Activated CD4-positive, alpha-beta memory T cell treated with anti-CD3 and anti-CD28 coated beads for 36 hours (primary cell): Measurements from ENCODE around the gene MAPRE2. TPM values are rescaled to one million over a fixed set of nuclear protein-coding genes. Genes with fewer than 3 reads are reported as not detected.

Experiments used
- CTCF ChIA-PET: fragments of 350-600 bp; sonication (Branson Sonifier 250); formaldehyde crosslinking; loops from one replicate; lab custom pipeline; 2021; ENCODE audit warnings: antibody characterized with exemption, inconsistent platforms; lab: Charles Lee
- POLR2A ChIA-PET: fragments of 350-600 bp; sonication (Branson Sonifier 250); formaldehyde crosslinking; loops from one replicate; lab custom pipeline; 2021; ENCODE audit warnings: antibody characterized with exemption; lab: Charles Lee
- DNase-seq: peaks from one replicate; pipeline ENCODE4 v3.0.0-alpha.2; 2020
- H3K27ac Mint-ChIP-seq: one replicate; pipeline ENCODE4 v1.8.0; 2021; ENCODE audit warnings: mixed read lengths
- H3K27me3 Mint-ChIP-seq: one replicate; pipeline ENCODE4 v1.8.0; 2021; ENCODE audit warnings: mixed read lengths
- H3K36me3 Mint-ChIP-seq: one replicate; pipeline ENCODE4 v1.8.0; 2021; ENCODE audit warnings: mixed read lengths
- H3K4me1 Mint-ChIP-seq: one replicate; pipeline ENCODE4 v1.8.0; 2021; ENCODE audit warnings: low read depth, mixed read lengths
- H3K4me3 Mint-ChIP-seq: one replicate; pipeline ENCODE4 v1.8.0; 2021; ENCODE audit warnings: mild to moderate bottlenecking, mixed read lengths
- H3K9me3 Mint-ChIP-seq: one replicate; pipeline ENCODE4 v1.8.0; 2021; ENCODE audit warnings: mixed read lengths
- intact Hi-C: fragments of 100-400 bp; cut with micrococcal nuclease; formaldehyde crosslinking; loops from one replicate; pipeline ENCODE4 v1.15.1; 2023
- total RNA-seq, 2 experiments: library from RNA; stranded (reverse); gene quantifications; one replicate each; pipeline ENCODE4 v1.2.3, GENCODE V29; 2021

MAPRE2 gene
- total RNA-seq, 2 experiments from 2014 or later: 46.4 to 46.5 TPM

DNA sequence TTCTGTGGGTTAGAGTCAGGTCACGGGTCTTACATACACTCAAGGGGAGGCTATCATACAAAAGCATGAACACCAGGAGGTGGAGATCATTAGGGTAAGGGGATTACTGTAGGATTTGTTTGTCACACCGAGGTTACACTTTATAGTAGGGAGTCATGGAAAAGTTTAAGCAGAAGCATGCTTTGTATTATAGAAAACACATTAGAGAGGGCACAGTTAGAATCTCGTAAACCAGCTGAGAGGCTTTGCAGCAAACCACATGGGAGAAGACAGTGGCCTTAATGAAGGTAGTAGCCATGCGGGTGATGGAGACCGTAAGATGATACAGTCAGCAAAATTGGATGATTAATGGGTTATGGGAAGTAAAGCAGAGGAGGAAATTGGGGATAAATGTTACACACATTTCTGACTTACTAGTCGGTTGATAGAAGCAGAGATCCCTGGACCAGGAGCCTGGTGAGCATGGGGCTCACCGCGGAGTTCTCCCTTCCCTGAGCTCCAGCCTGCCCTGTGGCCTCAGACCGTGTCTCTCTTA is 75.6 kb downstream of the MAPRE2 start:
- Mint-ChIP-seq H3K36me3 (peaks cover 4% of the 10 kb centered on the region), H3K4me1 (peaks cover 16% of the 10 kb centered on the region), H3K27me3 (no peaks in the 10 kb centered on the region), H3K27ac (no peak overlapping the region), H3K4me3 (no peak overlapping the region), H3K9me3 (no peaks in the 10 kb centered on the region)
- no peak for DNase-seq
- POLR2A ChIA-PET: interaction anchor here (0.5 kb wide), 1 partner anchor 1044 kb away, joined by 4 read pairs; no protein-coding TSS in a partner anchor
- CTCF ChIA-PET: interaction anchor here (1.0 kb wide), 1 partner anchor 110 kb away, joined by 3 read pairs; no protein-coding TSS in a partner anchor
- intact Hi-C loops: no loop called here

DNA sequence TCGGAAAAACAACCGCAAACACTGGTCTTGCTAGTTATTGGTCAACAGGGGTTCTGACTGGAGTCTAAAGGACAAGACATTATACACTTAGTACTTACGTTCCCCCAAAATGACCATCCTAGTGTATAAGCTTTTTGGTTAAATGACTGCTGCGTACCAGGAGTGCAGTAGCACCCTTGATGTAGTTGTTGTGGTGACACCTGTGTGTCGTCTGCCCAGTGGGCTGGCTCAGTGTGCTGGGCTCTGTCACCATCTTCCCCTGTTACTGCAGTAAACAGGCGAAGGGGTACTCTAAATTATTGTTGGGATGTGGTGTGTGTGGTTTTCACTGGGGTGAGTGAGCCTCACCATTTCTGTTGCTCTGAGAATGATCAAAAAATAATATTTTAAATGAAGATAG is 76.2 kb downstream of the MAPRE2 start:
- DNase-seq: no peak
- intact Hi-C loops: no loop called here
- no peak overlapping the region for H3K4me3 Mint-ChIP-seq
- H3K27ac Mint-ChIP-seq: no peak overlapping the region
- H3K4me1 Mint-ChIP-seq: peaks cover 16% of the 10 kb centered on the region
- H3K9me3 Mint-ChIP-seq: no peaks in the 10 kb centered on the region
- CTCF ChIA-PET: no interaction called here
- H3K36me3 Mint-ChIP-seq: peaks cover 7% of the 10 kb centered on the region
- POLR2A ChIA-PET: no interaction called here
- no peaks in the 10 kb centered on the region for H3K27me3 Mint-ChIP-seq

DNA sequence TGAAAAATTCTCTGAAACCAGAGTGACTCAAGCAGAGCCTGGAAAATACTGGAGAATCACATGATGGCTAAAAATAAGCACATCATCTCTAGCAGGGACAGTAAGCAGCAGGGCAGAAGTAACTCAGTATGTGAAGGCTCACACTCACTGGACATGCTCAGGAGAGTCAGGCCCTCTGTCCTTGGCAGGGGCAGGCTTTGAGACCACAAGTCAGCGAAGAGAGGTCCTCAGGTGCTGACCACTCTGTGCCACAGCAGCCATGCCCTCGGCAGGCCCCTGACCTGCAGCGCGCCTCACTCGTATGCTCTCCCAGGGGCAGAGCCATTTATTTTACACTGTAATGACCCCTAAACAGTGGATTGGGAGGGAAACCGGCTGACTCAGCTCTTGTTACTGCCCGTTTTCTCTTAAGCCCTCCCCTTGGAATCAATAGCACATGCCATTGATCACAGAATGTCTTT is 76.8 kb downstream of the MAPRE2 start:
- Mint-ChIP-seq H3K4me1 (peaks cover 16% of the 10 kb centered on the region), H3K4me3 (no peak overlapping the region), H3K27me3 (no peaks in the 10 kb centered on the region), H3K9me3 (no peaks in the 10 kb centered on the region), H3K36me3 (peaks cover 5% of the 10 kb centered on the region), H3K27ac (no peak overlapping the region)
- DNase-seq: no peak
- ChIA-PET CTCF (no interaction called here), POLR2A (no interaction called here)
- intact Hi-C loops: no loop called here

DNA sequence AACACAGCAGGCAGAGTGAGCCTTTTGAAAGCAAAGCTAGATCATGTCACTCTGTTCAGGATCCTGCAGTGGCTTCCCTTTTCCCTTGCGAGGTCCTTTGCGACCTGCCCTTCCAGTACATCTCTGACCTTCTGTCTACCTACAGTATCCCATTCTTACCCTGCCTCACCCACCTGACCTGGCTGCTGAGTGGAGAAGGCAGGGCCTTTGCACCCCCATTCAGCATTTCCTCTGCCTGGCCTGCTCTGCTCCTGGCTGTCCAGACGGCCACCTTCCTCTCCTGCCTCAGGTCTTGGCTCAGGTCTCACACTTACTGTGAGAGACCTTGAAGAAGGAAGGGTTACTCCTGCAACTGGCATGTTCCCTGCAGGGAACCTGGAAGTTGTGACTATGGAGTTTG is 77.4 kb downstream of the MAPRE2 start:
- intact Hi-C loops: no loop called here
- no peak overlapping the region for H3K27ac Mint-ChIP-seq
- CTCF ChIA-PET: no interaction called here

DNA sequence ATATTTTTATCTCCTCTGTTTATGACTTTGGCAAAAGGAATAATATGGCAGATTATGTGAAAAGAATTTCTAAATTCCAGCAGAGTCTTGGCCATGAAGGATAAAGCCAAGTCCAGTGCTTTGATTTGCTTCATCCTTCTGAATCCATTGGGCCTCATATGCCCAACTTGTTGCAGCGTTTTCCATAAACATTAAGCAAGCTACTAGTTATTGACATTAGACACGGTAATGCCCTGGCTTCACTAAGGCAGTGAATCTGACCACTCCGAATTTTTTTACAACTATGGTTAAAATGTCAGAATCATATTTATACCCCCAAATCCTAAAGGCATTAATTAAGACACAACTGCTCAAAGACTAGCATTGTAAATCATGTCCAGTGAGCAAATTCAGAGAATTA is 79.8 kb downstream of the MAPRE2 start:
- Mint-ChIP-seq H3K9me3 (peaks cover 7% of the 10 kb centered on the region), H3K4me1 (peaks cover 17% of the 10 kb centered on the region), H3K27me3 (no peaks in the 10 kb centered on the region), H3K27ac (no peak overlapping the region), H3K4me3 (no peak overlapping the region), H3K36me3 (peaks cover 16% of the 10 kb centered on the region)
- DNase-seq: no peak
- ChIA-PET POLR2A (no interaction called here), CTCF (interaction anchor here (1.2 to 1.6 kb wide), 2 partner anchors 23 to 24 kb away, joined by 4 to 6 read pairs; no protein-coding TSS in a partner anchor)
- intact Hi-C loops: no loop called here

More for the DNA sequence above, 77.4 kb downstream of the MAPRE2 start:
- Mint-ChIP-seq H3K9me3 (peaks cover under 1% of the 10 kb centered on the region), H3K36me3 (peaks cover 8% of the 10 kb centered on the region), H3K4me3 (no peak overlapping the region), H3K27me3 (no peaks in the 10 kb centered on the region), H3K4me1 (peaks cover 16% of the 10 kb centered on the region)
- no peak for DNase-seq
- POLR2A ChIA-PET: no interaction called here

DNA sequence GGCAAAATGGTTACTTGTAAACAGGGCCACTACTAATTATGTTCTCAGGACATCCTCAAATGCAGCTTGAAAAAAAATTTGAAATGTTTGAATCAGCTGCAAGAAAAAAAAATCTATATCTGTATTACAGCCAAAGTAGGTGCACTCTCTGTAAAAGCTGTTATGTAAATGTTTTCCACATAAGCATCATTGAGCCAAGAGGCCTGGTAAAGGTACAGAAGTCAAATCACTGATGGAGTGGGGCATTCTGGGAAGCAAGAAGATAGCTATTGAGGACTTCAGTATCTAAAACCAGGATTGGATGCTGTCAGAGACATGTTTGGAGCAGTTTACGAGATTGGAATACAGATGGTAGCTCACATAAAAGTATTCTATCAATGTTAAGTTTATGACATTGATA is 80.3 kb downstream of the MAPRE2 start:
- no peak for DNase-seq
- intact Hi-C loops: no loop called here
- ChIA-PET CTCF (interaction anchor here (1.2 kb wide), 1 partner anchor 24 kb away, joined by 6 read pairs; no protein-coding TSS in a partner anchor), POLR2A (no interaction called here)
- H3K27ac Mint-ChIP-seq: no peak overlapping the region
- H3K27me3 Mint-ChIP-seq: no peaks in the 10 kb centered on the region
- H3K4me1 Mint-ChIP-seq: peaks cover 17% of the 10 kb centered on the region
- H3K36me3 Mint-ChIP-seq: peaks cover 16% of the 10 kb centered on the region
- H3K9me3 Mint-ChIP-seq: peaks cover 7% of the 10 kb centered on the region
- no peak overlapping the region for H3K4me3 Mint-ChIP-seq

DNA sequence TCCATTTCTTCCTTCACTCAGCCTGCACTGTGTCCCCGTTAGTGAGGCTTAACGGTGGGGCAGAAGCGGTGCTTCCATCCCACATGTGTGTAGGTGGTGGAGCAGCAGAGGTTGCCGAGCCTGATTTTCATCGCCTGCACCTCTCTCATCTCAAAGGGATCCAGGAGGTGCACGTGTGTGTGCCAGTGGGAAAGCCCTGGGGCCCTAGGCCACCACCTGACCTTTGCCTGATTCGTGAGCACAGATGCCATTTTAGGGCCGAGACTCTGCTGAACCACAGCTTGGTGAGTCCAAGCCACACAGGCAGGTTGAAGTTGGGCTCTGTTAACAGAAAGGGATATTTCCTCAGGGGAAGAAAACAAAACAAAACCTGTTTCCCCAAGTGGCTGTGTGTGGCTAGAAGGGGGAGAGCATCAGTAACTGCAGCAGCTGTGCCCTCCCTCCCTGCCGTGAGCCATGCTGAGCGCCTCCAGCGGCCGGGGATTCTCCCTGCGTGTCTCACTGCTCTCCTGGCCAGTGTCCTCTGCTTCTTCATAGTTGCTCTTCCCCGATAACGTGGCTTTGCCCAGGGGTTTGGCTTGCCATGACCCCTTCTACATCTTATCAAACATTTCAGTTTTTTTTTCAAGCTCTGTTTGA is 81.5 kb downstream of the MAPRE2 start:
- no peaks in the 10 kb centered on the region for H3K27me3 Mint-ChIP-seq
- ChIA-PET CTCF (interaction anchor here (1.2 to 1.4 kb wide), 2 partner anchors 23 to 93 kb away, joined by 6 read pairs; no protein-coding TSS in a partner anchor), POLR2A (no interaction called here)
- H3K4me3 Mint-ChIP-seq: no peak overlapping the region
- H3K27ac Mint-ChIP-seq: no peak overlapping the region
- H3K36me3 Mint-ChIP-seq: peaks cover 16% of the 10 kb centered on the region
- peaks cover 7% of the 10 kb centered on the region for H3K9me3 Mint-ChIP-seq
- DNase-seq: no peak
- intact Hi-C loops: no loop called here
- peaks cover 15% of the 10 kb centered on the region for H3K4me1 Mint-ChIP-seq

DNA sequence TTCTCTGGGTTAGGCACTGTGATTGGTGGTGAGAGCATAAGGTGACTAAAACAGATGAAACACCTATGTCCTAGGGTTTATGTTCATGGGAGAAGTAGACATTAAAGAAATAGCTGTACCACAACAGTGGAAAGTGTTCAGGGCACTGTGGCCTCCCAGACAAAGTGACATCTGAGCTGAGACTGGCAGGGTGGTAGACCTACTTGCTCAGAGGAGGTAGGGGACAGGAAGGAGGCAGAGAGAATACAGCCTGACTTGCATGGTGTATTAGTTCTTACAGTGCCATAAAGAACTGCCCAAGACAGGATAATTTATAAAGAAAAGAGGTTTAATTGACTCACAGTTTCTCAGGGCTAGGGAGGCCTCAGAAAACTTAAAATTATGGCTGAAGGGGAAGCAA is 82.6 kb downstream of the MAPRE2 start:
- Mint-ChIP-seq H3K36me3 (peaks cover 20% of the 10 kb centered on the region), H3K4me3 (no peak overlapping the region), H3K27ac (no peak overlapping the region), H3K27me3 (no peaks in the 10 kb centered on the region), H3K9me3 (peaks cover 7% of the 10 kb centered on the region), H3K4me1 (peaks cover 12% of the 10 kb centered on the region)
- CTCF ChIA-PET: interaction anchor here (1.4 kb wide), 1 partner anchor 94 kb away, joined by 6 read pairs; no protein-coding TSS in a partner anchor
- intact Hi-C loops: no loop called here
- POLR2A ChIA-PET: no interaction called here
- no peak for DNase-seq

DNA sequence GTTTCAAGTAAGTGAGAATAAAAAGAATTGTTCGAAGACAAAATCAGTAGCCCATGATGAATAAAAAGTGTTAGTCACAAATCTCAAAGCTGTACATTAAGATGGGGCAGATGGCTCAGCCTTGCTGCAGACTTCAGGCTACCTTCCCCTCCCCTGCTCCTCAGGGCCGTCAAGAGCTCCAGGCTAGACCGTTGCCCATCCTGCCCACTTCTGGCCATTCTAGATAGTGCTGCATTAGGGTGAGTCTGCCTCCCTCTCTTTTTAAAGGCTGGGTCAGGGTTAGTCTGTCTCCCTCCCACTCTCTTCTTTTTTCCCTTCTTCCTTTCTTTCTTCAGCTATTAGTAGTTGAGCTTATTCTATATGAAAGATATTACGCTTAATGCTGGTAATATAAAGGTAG is 86.0 kb downstream of the MAPRE2 start:
- H3K4me1 Mint-ChIP-seq: peaks cover 2% of the 10 kb centered on the region
- no peak for DNase-seq
- H3K27me3 Mint-ChIP-seq: no peaks in the 10 kb centered on the region
- H3K36me3 Mint-ChIP-seq: peaks cover 31% of the 10 kb centered on the region
- POLR2A ChIA-PET: no interaction called here
- intact Hi-C loops: no loop called here
- no peak overlapping the region for H3K4me3 Mint-ChIP-seq
- H3K27ac Mint-ChIP-seq: no peak overlapping the region
- H3K9me3 Mint-ChIP-seq: peaks cover 7% of the 10 kb centered on the region
- CTCF ChIA-PET: interaction anchor here (0.6 to 2.0 kb wide), 6 partner anchors 16 to 127 kb away, joined by 3 to 9 read pairs (median 4); no protein-coding TSS in a partner anchor

DNA sequence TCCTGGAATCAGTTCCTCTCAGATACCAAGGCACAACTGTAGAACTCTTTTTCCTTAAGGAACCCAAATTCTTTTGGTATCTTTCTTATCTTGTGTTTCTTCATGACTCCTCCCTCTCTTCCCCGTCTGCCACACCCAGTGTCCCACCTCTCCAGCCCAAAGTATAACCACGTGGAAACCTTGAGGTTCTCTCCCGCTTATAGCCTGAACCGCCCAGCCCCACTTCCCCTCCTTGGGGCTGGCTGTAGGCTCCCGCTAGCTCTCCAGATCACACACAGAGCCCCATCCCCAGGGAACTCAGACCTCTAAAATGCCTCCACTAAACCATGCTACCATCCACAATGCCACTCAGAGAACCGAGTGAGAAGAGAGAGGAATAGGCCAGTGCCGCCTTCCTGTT is 87.5 kb downstream of the MAPRE2 start:
- Mint-ChIP-seq H3K36me3 (peaks cover 28% of the 10 kb centered on the region), H3K9me3 (peaks cover 6% of the 10 kb centered on the region), H3K27ac (no peak overlapping the region), H3K27me3 (no peaks in the 10 kb centered on the region), H3K4me3 (no peak overlapping the region), H3K4me1 (peaks cover 2% of the 10 kb centered on the region)
- ChIA-PET POLR2A (no interaction called here), CTCF (no interaction called here)
- intact Hi-C loops: no loop called here
- no peak for DNase-seq

DNA sequence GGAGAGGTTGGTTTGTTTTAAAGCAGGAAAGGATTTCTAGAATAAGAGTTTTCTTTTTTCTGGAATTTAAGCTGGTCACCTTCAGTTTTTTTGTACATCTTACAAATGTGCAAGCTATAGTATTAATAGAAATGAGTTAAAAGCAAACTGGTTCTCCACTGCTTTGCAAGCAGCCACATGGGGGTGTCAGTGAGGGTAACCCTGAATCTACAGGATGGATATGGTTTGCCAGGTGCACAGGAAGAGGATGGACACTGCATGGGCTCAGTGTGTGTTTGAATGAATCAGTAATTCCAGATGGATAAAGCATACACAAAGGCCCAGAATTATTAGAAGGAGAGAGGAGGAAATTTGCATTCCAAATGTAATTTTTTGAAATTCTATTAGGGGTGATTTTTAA is 89.0 kb downstream of the MAPRE2 start:
- no peaks in the 10 kb centered on the region for H3K4me1 Mint-ChIP-seq
- intact Hi-C loops: no loop called here
- ChIA-PET CTCF (interaction anchor here (0.9 kb wide), 2 partner anchors 10 to 123 kb away, joined by 3 read pairs; no protein-coding TSS in a partner anchor), POLR2A (no interaction called here)
- DNase-seq: no peak
- no peaks in the 10 kb centered on the region for H3K27me3 Mint-ChIP-seq
- H3K9me3 Mint-ChIP-seq: no peaks in the 10 kb centered on the region
- no peak overlapping the region for H3K4me3 Mint-ChIP-seq
- H3K27ac Mint-ChIP-seq: no peak overlapping the region
- peaks cover 24% of the 10 kb centered on the region for H3K36me3 Mint-ChIP-seq

DNA sequence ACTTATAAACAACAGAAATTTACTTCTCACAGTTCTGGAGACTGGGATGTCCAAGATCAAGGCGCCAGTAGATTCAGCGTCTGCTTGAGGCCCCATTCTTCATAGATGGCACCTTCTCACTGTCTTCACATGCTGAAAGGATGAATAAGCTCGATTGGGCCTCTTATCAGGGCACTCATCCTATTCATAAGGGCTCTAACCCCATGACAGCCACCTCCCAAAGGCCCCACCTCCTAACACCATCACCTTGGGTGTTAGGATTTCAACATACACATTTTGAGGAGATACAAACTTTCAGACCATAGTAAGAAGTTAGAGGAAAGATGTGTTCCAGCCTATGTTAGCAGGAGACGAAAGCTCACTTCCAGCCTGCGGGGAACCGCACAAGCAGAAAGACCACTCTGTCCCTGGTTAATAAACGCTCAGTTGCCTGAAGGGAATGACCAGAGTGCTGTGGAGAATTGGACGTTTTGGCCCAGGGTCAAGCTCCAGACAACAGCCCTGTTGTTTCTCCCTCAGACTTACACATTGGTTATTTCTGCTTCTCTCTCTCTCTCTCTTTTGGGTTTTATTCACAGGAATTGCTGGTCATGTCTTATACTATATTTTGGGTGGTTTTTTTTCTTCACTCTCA is 90.3 kb downstream of the MAPRE2 start:
- no peaks in the 10 kb centered on the region for H3K27me3 Mint-ChIP-seq
- CTCF ChIA-PET: interaction anchor here (1.0 kb wide), 1 partner anchor 19 kb away, joined by 3 read pairs; no protein-coding TSS in a partner anchor
- H3K4me1 Mint-ChIP-seq: no peaks in the 10 kb centered on the region
- H3K9me3 Mint-ChIP-seq: no peaks in the 10 kb centered on the region
- intact Hi-C loops: no loop called here
- no peak overlapping the region for H3K4me3 Mint-ChIP-seq
- POLR2A ChIA-PET: no interaction called here
- DNase-seq: no peak
- peaks cover 29% of the 10 kb centered on the region for H3K36me3 Mint-ChIP-seq
- no peak overlapping the region for H3K27ac Mint-ChIP-seq
